A673 (cell line): ENCODE results near the gene TLX3. TPM values are rescaled to one million over a fixed set of nuclear protein-coding genes. Genes with fewer than 3 reads are reported as not detected.

Source experiments
- BruUV-seq: library from RNA; stranded (reverse); fragments of 400-500 nt; replicated peaks from 2 replicates; lab custom pipeline; 2021; lab: Mats Ljungman, UMichigan
- CTCF ChIA-PET: fragments of 300-600 bp; sonication (Branson Sonifier 250); formaldehyde crosslinking; loops from one replicate; lab custom pipeline; 2022; ENCODE audit warnings: antibody characterized with exemption; lab: Charles Lee
- POLR2A ChIA-PET: fragments of 300-600 bp; sonication (Branson Sonifier 250); formaldehyde crosslinking; loops from one replicate; lab custom pipeline; 2022; ENCODE audit warnings: antibody characterized with exemption; ENCODE audit not compliant: low non-redundant PET; lab: Charles Lee
- DNase-seq: peaks from one replicate; pipeline ENCODE4 v3.0.0-alpha.2; 2015; ENCODE audit warnings: low spot score
- H3K27ac ChIP-seq: fragments of 200-600 bp; sonication (generic); 2 replicates; pipeline ENCODE4 v1.5.1; 2016; ENCODE audit warnings: mixed run types, low read depth, mild to moderate bottlenecking, mixed read lengths, antibody characterized with exemption, low read length; ENCODE audit not compliant: poor library complexity, severe bottlenecking
- H3K27me3 ChIP-seq: fragments of 200-600 bp; sonication (generic); replicated peaks from 2 replicates; pipeline ENCODE4 v1.6.1; 2017; ENCODE audit warnings: mixed run types, low read depth, mild to moderate bottlenecking, mixed read lengths, antibody characterized with exemption, low read length; ENCODE audit not compliant: insufficient read depth, poor library complexity
- H3K36me3 ChIP-seq: fragments of 200-600 bp; sonication (generic); 2 replicates; pipeline ENCODE4 v1.6.1; 2016; ENCODE audit warnings: mixed run types, mild to moderate bottlenecking, mixed read lengths, antibody characterized with exemption, low read length; ENCODE audit not compliant: insufficient read depth, poor library complexity, severe bottlenecking
- H3K4me1 ChIP-seq: fragments of 200-600 bp; sonication (generic); 2 replicates; pipeline ENCODE4 v1.6.1; 2017; ENCODE audit warnings: mixed run types, mild to moderate bottlenecking, mixed read lengths, antibody characterized with exemption, low read length; ENCODE audit not compliant: insufficient read depth, poor library complexity, severe bottlenecking
- H3K4me3 ChIP-seq: fragments of 200-600 bp; sonication (generic); 2 replicates; pipeline ENCODE4 v1.5.1; 2016; ENCODE audit warnings: low read depth, mixed run types, mild to moderate bottlenecking, mixed read lengths, low read length; ENCODE audit not compliant: poor library complexity, severe bottlenecking
- H3K9me3 ChIP-seq: fragments of 200-600 bp; sonication (generic); 2 replicates; pipeline ENCODE4 v1.6.1; 2016; ENCODE audit warnings: mixed run types, low read depth, mild to moderate bottlenecking, mixed read lengths, antibody characterized with exemption, low read length; ENCODE audit not compliant: poor library complexity, severe bottlenecking
- EZH2 ChIP-seq: fragments of 200-600 bp; sonication (generic); IDR thresholded peaks from 2 replicates; pipeline ENCODE4 v1.6.1; 2017; ENCODE audit warnings: borderline replicate concordance, low read depth, mild to moderate bottlenecking, mixed read lengths, antibody characterized with exemption, low read length; ENCODE audit not compliant: poor library complexity, severe bottlenecking
- intact Hi-C: fragments of 100-400 bp; cut with micrococcal nuclease; formaldehyde crosslinking; loops from one replicate; pipeline ENCODE4 v1.10.0; 2022; ENCODE audit not compliant: unreplicated experiment
- total RNA-seq: library from RNA; stranded (reverse); gene quantifications from 2 replicates; pipeline ENCODE4 v1.2.3, GENCODE V29; 2021
- TF ChIP-seq, protein P1 (sequence below): fragments of 300-800, 200-600 bp; sonication (generic); conservative IDR thresholded peaks from 2 replicates; pipeline ENCODE4 v1.5.1; 2017; ENCODE audit warnings: low read depth, mild to moderate bottlenecking, antibody characterized with exemption, low read length, moderate library complexity, mixed read lengths

The TLX3 gene
- total RNA-seq, 1 experiment from 2014 or later, result not detected

DNA sequence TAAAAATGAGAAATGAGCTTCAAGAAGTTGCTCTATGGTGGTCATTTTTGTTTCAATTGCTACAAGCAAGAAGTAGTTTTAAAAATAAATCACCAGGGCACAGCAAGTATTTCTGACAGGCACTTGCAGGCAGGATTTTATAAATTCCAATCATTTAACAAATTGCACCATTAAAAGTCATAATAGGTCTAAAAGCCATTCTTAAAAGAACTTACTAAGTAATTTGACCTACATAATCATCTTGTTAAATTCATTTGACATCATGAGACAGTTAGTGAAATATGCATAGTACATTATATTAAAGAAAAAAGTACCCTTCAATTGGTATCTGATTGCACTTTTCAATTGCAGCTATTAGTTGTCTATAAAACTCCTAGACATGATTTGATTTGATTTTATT is 31.0 kb downstream of the TLX3 start:
- no peak overlapping the region for H3K4me3 ChIP-seq
- no peaks in the 10 kb centered on the region for H3K4me1 ChIP-seq
- intact Hi-C loops, result loop anchor here (5.0 kb wide), 1 partner anchor 353 kb away; no protein-coding TSS in a partner anchor
- POLR2A ChIA-PET, result no interaction called here
- no TSS peak for BruUV-seq
- DNase-seq, result no peak
- no peaks in the 10 kb centered on the region for H3K36me3 ChIP-seq
- TF ChIP-seq, protein P1, sequence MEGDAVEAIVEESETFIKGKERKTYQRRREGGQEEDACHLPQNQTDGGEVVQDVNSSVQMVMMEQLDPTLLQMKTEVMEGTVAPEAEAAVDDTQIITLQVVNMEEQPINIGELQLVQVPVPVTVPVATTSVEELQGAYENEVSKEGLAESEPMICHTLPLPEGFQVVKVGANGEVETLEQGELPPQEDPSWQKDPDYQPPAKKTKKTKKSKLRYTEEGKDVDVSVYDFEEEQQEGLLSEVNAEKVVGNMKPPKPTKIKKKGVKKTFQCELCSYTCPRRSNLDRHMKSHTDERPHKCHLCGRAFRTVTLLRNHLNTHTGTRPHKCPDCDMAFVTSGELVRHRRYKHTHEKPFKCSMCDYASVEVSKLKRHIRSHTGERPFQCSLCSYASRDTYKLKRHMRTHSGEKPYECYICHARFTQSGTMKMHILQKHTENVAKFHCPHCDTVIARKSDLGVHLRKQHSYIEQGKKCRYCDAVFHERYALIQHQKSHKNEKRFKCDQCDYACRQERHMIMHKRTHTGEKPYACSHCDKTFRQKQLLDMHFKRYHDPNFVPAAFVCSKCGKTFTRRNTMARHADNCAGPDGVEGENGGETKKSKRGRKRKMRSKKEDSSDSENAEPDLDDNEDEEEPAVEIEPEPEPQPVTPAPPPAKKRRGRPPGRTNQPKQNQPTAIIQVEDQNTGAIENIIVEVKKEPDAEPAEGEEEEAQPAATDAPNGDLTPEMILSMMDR, result no peak
- TF ChIP-seq EZH2, result no peak
- no peak overlapping the region for H3K27ac ChIP-seq
- CTCF ChIA-PET, result no interaction called here
- no peaks in the 10 kb centered on the region for H3K9me3 ChIP-seq
- peaks cover 49% of the 10 kb centered on the region for H3K27me3 ChIP-seq

DNA sequence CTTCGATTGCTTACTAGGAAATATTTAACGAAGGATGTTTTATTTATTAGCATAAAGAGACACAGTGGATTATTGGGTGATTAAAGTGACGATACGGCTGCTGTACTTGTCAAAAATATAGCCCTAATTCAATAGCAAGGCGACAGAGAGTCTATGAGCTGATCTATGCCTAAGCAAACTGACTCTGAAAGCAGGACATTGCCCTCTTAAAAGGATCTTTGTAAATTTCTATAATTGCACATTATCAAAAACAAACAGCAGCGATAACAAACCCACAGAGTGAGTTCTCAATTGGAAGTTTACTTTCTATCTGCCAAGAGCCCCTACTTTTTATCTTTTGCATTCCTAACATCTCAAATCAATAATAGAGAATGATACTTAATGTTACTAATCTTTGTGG is 31.4 kb downstream of the TLX3 start:
- no peaks in the 10 kb centered on the region for H3K9me3 ChIP-seq
- no peak for TF ChIP-seq EZH2
- TF ChIP-seq, protein P1, result no peak
- peaks cover 44% of the 10 kb centered on the region for H3K27me3 ChIP-seq
- DNase-seq, result no peak
- ChIA-PET POLR2A (no interaction called here), CTCF (no interaction called here)
- H3K4me3 ChIP-seq, result no peak overlapping the region
- no TSS peak for BruUV-seq
- no peak overlapping the region for H3K27ac ChIP-seq
- intact Hi-C loops, result loop anchor here (5.0 kb wide), 1 partner anchor 353 kb away; no protein-coding TSS in a partner anchor
- H3K4me1 ChIP-seq, result no peaks in the 10 kb centered on the region
- no peaks in the 10 kb centered on the region for H3K36me3 ChIP-seq

DNA sequence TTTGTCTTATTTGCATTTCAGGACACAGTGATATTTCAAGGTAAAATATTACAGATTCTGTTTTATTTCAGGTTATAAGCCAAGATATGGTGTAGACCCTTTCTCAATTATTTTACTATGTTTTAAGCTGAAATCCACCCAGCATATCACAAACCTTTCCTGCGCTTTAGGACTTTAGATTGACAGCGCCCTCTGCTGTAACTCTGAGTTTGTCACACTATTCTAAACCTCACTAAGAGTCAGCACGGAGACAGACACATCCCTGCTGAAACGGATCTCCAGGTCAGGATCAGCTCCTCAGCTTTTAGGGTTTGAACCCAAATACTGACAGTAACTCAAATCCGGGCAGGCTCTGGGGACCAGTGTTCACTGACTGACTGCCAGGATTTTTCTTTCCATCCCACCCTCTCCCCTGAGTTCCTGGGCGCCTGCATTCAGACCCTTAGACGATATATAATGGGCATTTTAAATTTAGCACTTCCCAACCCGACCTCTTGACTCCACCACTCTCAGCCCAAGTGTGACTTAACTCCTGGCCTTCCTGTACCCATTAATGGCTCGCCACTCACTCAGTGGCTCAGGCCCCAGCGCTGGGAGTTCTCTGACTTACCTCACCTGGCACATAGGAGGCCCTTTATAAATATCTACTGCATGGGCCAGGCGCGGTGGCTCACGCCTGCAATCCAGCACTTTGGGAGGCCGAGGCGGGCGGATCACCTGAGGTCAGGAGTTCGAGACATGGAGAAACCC is 33.5 kb downstream of the TLX3 start:
- POLR2A ChIA-PET, result no interaction called here
- Histone ChIP-seq H3K9me3 (no peaks in the 10 kb centered on the region), H3K27ac (no peak overlapping the region), H3K36me3 (no peaks in the 10 kb centered on the region), H3K4me3 (no peak overlapping the region), H3K27me3 (peaks cover 24% of the 10 kb centered on the region), H3K4me1 (no peaks in the 10 kb centered on the region)
- intact Hi-C loops, result loop anchor here (5.0 kb wide), 1 partner anchor 355 kb away; no protein-coding TSS in a partner anchor
- no TSS peak for BruUV-seq
- peak; percentile 64 for DNase-seq
- TF ChIP-seq, protein P1, result peak; percentile 71
- no peak for TF ChIP-seq EZH2
- CTCF ChIA-PET, result interaction anchor here (0.6 to 1.2 kb wide), 4 partner anchors 135 to 668 kb away, joined by 3 to 5 read pairs (median 4); no protein-coding TSS in a partner anchor
